Effector memory CD8-positive, alpha-beta T cell (primary cell): ENCODE results near the gene TIAM1.

Experiments
- ATAC-seq: fragments of 150-1000 bp; cut with Tn5 transposase; replicated peaks from 2 replicates; pipeline ENCODE4 v1.10.0; 2021; ENCODE audit warnings: mild to moderate bottlenecking, moderate library complexity
- DNase-seq, 3 experiments: peaks; one replicate each; pipeline ENCODE4 v3.0.0; 2021
- H3K27ac Mint-ChIP-seq, 2 donors: one replicate each; pipeline ENCODE4 v1.8.0; 2022; ENCODE audit warnings: mild to moderate bottlenecking in 2 of 2, mixed read lengths in 2 of 2, moderate library complexity in 2 of 2
- H3K27me3 Mint-ChIP-seq, 2 donors: one replicate each; pipeline ENCODE4 v1.8.0; 2022; ENCODE audit warnings: mixed read lengths in 2 of 2
- H3K36me3 Mint-ChIP-seq: one replicate; pipeline ENCODE4 v1.8.0; 2022; ENCODE audit warnings: mild to moderate bottlenecking, moderate library complexity, mixed read lengths; ENCODE audit not compliant: insufficient read depth
- H3K4me1 Mint-ChIP-seq, 2 donors: one replicate each; pipeline ENCODE4 v1.8.0; 2022; ENCODE audit warnings: low read depth in 2 of 2, mixed read lengths in 2 of 2
- H3K4me3 Mint-ChIP-seq, 2 donors: one replicate each; pipeline ENCODE4 v1.8.0; 2022; ENCODE audit warnings: mild to moderate bottlenecking in 2 of 2, mixed read lengths in 2 of 2, moderate library complexity in 2 of 2
- H3K9me3 Mint-ChIP-seq, 2 donors: one replicate each; pipeline ENCODE4 v1.8.0; 2022; ENCODE audit warnings: mixed read lengths in 2 of 2

Gene TIAM1

GRCh38 chr21:31216206-31216605 lies 127.9 kb downstream of the TIAM1 start:
- Mint-ChIP-seq H3K36me3 (peaks cover 11% of the 10 kb centered on the region), H3K4me1 (no peaks in the 10 kb centered on the region), H3K4me3 (no peak overlapping the region), H3K27me3 (no peaks in the 10 kb centered on the region), H3K27ac (no peak overlapping the region), H3K9me3 (no peaks in the 10 kb centered on the region)
- ATAC-seq (no peak), DNase-seq (no peak)

- H3K36me3 Mint-ChIP-seq: peaks cover 11% of the 10 kb centered on the region
- DNase-seq: no peak
Measured at GRCh38 chr21:31213787-31214186, 130.3 kb downstream of the TIAM1 start.

GRCh38 chr21:31211836-31212235 lies 132.2 kb downstream of the TIAM1 start:
- Mint-ChIP-seq H3K4me1 (no peaks in the 10 kb centered on the region), H3K4me3 (no peak overlapping the region), H3K36me3 (peaks cover 4% of the 10 kb centered on the region), H3K27me3 (no peaks in the 10 kb centered on the region), H3K27ac (no peak overlapping the region), H3K9me3 (no peaks in the 10 kb centered on the region)
- no peak for DNase-seq
- no peak for ATAC-seq

More at GRCh38 chr21:31213787-31214186, 130.3 kb downstream of the TIAM1 start:
- Mint-ChIP-seq H3K4me3 (no peak overlapping the region), H3K27me3 (no peaks in the 10 kb centered on the region), H3K9me3 (no peaks in the 10 kb centered on the region), H3K4me1 (no peaks in the 10 kb centered on the region), H3K27ac (no peak overlapping the region)
- no peak for ATAC-seq

GRCh38 chr21:31205412-31205811 lies 138.6 kb downstream of the TIAM1 start:
- no peaks in the 10 kb centered on the region for H3K27me3 Mint-ChIP-seq
- H3K4me1 Mint-ChIP-seq: no peaks in the 10 kb centered on the region
- ATAC-seq: no peak
- no peak overlapping the region for H3K4me3 Mint-ChIP-seq
- no peak for DNase-seq
- no peaks in the 10 kb centered on the region for H3K9me3 Mint-ChIP-seq
- no peak overlapping the region for H3K27ac Mint-ChIP-seq
- peaks cover 8% of the 10 kb centered on the region for H3K36me3 Mint-ChIP-seq

GRCh38 chr21:31204801-31205200 lies 139.3 kb downstream of the TIAM1 start:
- ATAC-seq (no peak), DNase-seq (no peak)
- H3K9me3 Mint-ChIP-seq: no peaks in the 10 kb centered on the region
- H3K4me1 Mint-ChIP-seq: no peaks in the 10 kb centered on the region
- peaks cover 8% of the 10 kb centered on the region for H3K36me3 Mint-ChIP-seq
- H3K27me3 Mint-ChIP-seq: no peaks in the 10 kb centered on the region
- no peak overlapping the region for H3K4me3 Mint-ChIP-seq
- H3K27ac Mint-ChIP-seq: no peak overlapping the region

GRCh38 chr21:31203431-31204054 lies 140.5 kb downstream of the TIAM1 start:
- DNase-seq (no peak), ATAC-seq (no peak)
- Mint-ChIP-seq H3K4me1 (no peaks in the 10 kb centered on the region), H3K4me3 (no peak overlapping the region), H3K9me3 (no peaks in the 10 kb centered on the region), H3K27ac (no peak overlapping the region), H3K36me3 (peaks cover 8% of the 10 kb centered on the region), H3K27me3 (no peaks in the 10 kb centered on the region)

GRCh38 chr21:31201548-31201947 lies 142.5 kb downstream of the TIAM1 start:
- no peak for ATAC-seq
- Mint-ChIP-seq H3K4me3 (no peak overlapping the region), H3K4me1 (no peaks in the 10 kb centered on the region), H3K36me3 (peaks cover 12% of the 10 kb centered on the region), H3K27me3 (no peaks in the 10 kb centered on the region), H3K27ac (no peak overlapping the region), H3K9me3 (no peaks in the 10 kb centered on the region)
- DNase-seq: no peak

GRCh38 chr21:31201144-31201543 lies 142.9 kb downstream of the TIAM1 start:
- Mint-ChIP-seq H3K9me3 (no peaks in the 10 kb centered on the region), H3K36me3 (peaks cover 12% of the 10 kb centered on the region), H3K4me3 (no peak overlapping the region), H3K27ac (no peak overlapping the region), H3K4me1 (peaks cover 0 to under 1% of the 10 kb centered on the region in 2 donors), H3K27me3 (no peaks in the 10 kb centered on the region)
- DNase-seq: no peak
- no peak for ATAC-seq

GRCh38 chr21:31198575-31198974 lies 145.5 kb downstream of the TIAM1 start:
- DNase-seq: no peak
- ATAC-seq: no peak
- Mint-ChIP-seq H3K4me1 (peaks cover 9 to 10% of the 10 kb centered on the region in 2 donors), H3K27ac (no peak overlapping the region), H3K27me3 (peaks cover 0 to 10% of the 10 kb centered on the region in 2 donors), H3K9me3 (no peaks in the 10 kb centered on the region), H3K36me3 (peaks cover 20% of the 10 kb centered on the region), H3K4me3 (no peak overlapping the region)

GRCh38 chr21:31196724-31197123 lies 147.3 kb downstream of the TIAM1 start:
- no peaks in the 10 kb centered on the region for H3K9me3 Mint-ChIP-seq
- no peak overlapping the region for H3K4me3 Mint-ChIP-seq
- H3K4me1 Mint-ChIP-seq: peaks cover 9 to 10% of the 10 kb centered on the region in 2 donors
- H3K27me3 Mint-ChIP-seq: peaks cover 0 to 10% of the 10 kb centered on the region in 2 donors
- H3K27ac Mint-ChIP-seq: no peak overlapping the region
- H3K36me3 Mint-ChIP-seq: peaks cover 16% of the 10 kb centered on the region
- no peak for ATAC-seq
- DNase-seq: no peak

- Mint-ChIP-seq H3K4me3 (peak overlapping the region; percentile 60 to 61), H3K27me3 (peaks cover 0 to 10% of the 10 kb centered on the region in 2 donors), H3K4me1 (peaks cover 9 to 10% of the 10 kb centered on the region in 2 donors), H3K27ac (no peak overlapping the region), H3K36me3 (peaks cover 16% of the 10 kb centered on the region), H3K9me3 (no peaks in the 10 kb centered on the region)
- no peak for DNase-seq
- no peak for ATAC-seq
Measured at GRCh38 chr21:31195334-31196015, 148.6 kb downstream of the TIAM1 start.

GRCh38 chr21:31194510-31195293 lies 149.4 kb downstream of the TIAM1 start:
- Mint-ChIP-seq H3K4me1 (peaks cover 9 to 10% of the 10 kb centered on the region in 2 donors), H3K36me3 (peaks cover 16% of the 10 kb centered on the region), H3K27ac (no peak overlapping the region), H3K9me3 (no peaks in the 10 kb centered on the region), H3K27me3 (peaks cover 0 to 10% of the 10 kb centered on the region in 2 donors), H3K4me3 (no peak overlapping the region)
- ATAC-seq (no peak), DNase-seq (no peak)

- Mint-ChIP-seq H3K27me3 (peaks cover 0 to 17% of the 10 kb centered on the region in 2 donors), H3K4me1 (peaks cover 9 to 10% of the 10 kb centered on the region in 2 donors), H3K4me3 (no peak overlapping the region), H3K36me3 (peaks cover 16% of the 10 kb centered on the region), H3K9me3 (no peaks in the 10 kb centered on the region), H3K27ac (no peak overlapping the region)
- ATAC-seq (no peak), DNase-seq (no peak)
Measured at GRCh38 chr21:31193761-31194160, 150.3 kb downstream of the TIAM1 start.
